HG02759 (cell line): Measurements from ENCODE around the gene PCDHGA3.
"Not testable (repeated sequence)": the region's sequence is repeated elsewhere in the genome, so short reads cannot be mapped to it uniquely, and the experiment has no call there.

Experiments
- ATAC-seq: cut with Tn5 transposase; IDR thresholded peaks from one replicate; pipeline ENCODE4 v1.9.1; 2021; ENCODE audit warnings: mild to moderate bottlenecking, moderate library complexity; ENCODE audit not compliant: unreplicated experiment

PCDHGA3 gene

DNA sequence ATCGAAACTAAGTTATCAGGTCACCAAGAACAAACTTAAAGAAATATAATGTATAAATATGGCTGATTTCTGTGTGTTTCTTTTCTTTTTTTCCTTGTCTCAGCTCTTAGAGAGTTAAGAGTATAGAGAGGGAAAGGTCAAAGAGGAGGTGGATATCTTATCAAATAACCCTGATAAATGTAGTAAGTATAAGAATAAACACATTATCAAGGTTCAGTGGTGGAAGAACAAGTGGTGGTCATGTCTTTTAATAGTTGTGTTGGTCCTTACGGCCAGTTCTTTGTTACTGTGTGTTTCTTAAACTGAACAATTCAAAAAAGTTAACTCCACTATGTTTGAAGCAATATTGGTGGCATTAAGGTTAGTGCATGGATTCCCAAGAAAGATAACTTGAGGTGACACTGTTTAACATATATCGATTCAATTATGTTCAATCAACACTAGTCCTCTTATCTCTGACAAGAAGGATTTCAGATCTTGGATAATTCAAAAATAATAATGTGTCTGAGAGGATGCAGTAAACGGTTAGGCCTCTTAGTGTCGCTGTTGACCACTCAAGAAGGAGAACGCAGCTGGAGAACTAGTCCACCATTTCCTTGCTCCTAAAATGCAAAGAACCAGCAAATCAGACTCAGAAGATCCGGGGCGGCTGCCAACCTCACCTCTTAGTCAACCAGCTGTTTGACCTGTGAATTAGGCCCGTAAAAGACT is at the start of gene PCDHGA3:
TSS of gene PCDHGA3 (plus strand) at position 588 of the 711 bp plus-strand sequence. CDS start 205 bp downstream, outside the sequence.
- no peak for ATAC-seq

DNA sequence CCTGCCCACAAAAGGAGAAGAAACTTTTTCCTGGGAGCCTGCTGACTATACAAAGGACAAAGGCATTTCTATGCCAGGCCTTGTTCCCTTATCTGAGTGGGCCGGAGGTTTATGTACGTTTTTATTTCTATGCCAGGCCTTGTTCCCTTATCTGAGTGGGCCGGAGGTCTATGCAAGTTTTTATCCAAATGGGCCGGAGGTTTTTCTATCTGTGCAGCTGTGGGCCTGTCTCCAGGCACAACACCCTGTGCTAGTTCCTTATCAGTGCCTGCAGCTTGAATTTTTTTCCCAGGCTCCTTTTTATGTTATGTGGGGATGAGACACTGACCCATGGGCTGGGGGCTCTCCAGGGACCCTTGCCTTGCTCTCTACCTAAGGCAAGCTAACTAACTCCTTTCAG is 45.3 kb upstream of the PCDHGA3 start:
- no peak for ATAC-seq

DNA sequence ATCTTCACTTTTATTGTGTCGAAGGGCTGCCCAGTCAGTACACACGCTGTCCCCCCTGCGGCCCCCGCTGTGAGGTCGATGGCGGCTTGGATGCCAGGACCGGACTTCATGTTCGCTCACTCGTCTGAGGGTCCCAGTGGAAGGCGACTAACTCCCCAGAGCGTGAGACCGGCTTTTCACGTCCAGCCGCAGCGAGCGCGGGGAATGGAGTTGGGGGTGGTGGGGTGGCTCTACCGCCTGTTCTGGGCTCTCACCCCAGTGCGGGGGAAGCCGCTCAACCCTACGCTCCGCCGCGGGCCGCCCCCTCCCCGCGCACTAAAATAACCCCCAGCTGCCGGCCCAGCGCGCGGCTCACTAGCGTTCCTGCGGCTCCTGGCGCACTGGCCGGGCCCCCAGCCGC is 39.9 kb upstream of the PCDHGA3 start, which contains the start of gene SLC25A2:
TSS of gene SLC25A2 (minus strand) at position 294 of the 400 bp plus-strand sequence. CDS start at position 110, 184 bp downstream.
- ATAC-seq = no peak

DNA sequence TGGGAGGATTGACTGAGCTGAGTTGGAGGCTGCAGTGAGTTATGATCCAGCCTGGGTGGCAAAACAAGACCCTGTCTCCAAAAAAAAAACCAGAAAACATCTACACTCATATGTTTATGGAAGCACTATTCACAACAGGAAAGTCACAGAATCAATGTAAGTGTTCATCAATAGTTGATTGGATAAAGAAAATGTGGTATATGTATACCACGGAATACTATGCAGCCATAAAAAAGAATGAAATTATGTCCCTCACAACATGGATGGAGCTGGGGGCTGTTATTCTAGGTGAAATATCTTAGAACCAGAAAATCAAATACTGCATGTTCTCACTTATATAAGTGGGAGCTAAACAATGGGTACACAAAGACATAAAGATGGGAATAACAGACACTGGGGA is 37.0 kb upstream of the PCDHGA3 start:
- no peak for ATAC-seq

DNA sequence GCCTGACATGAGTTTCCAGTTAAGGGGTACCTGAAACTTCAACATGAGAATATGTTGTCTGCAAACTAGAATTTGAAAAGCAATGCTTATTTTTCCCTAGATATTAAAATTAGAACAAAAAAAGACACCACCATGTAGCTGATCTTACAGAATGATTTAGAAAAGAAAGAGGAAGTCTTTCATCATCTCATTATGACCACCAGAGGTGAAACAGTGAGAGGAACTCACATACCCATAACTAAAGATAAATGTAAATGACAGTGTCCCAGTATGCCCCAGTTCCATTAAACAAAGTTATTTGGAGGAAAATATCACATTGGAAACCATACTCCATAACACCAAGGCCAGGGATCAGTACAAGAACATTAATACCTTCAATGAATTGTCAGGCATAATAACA is 29.9 kb upstream of the PCDHGA3 start:
- ATAC-seq = no peak

DNA sequence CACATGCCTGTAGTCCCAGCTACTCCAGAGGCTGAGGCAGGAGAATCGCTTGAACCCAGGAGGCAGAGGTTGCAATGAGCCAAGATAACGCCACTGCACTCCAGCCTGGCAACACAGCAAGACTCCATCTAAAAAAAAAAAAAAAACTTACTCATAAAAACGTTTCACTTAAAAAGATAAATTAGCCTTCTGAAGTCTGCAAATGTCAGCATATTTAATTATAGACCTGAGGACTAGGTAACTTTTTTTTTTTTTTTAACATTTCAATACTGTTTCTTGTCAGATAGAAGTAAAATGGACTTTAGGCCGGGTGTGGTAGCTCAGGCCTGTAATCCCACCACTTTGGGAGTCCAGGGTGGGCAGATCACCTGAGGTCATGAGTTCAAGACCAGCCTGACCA is 26.7 kb upstream of the PCDHGA3 start:
- ATAC-seq = not testable (repeated sequence)

DNA sequence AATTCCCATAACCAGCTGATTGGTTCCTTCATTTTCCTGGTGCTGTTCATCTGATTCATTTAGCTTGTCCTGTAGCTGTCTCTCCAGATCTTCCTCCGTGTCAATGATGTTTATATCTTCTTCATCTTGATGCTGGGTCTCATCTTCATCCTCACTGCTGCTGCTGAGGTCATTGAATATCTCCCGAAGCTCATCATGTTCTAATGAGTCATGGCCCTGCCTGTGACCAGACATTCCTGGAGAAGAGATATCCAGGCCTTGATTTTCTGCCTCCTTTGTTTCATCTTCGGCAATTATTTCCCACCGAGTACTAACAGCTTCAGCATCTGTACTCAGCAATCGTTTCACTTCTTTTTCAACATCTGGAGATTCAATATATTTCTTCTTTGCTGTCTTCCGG is 24.4 kb upstream of the PCDHGA3 start:
- no peak for ATAC-seq

DNA sequence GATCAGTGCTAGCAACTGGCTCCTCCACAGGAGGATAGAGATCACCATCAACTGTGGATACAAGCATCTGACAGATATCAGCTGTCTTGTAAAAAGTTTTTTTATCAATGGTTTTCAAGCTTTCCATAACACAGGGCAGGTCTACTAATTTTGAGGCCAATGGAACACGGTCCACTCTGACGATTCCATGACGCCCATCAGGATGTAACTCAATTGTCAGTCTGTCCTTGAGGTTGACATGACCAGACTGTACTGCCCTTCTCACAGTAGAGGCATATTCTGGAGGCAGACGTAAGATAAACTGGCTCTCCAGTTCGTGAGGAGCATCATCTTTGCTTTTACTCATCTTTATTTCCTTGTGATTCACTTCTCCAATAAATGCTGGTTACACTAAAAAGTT is 23.9 kb upstream of the PCDHGA3 start:
- no peak for ATAC-seq

DNA sequence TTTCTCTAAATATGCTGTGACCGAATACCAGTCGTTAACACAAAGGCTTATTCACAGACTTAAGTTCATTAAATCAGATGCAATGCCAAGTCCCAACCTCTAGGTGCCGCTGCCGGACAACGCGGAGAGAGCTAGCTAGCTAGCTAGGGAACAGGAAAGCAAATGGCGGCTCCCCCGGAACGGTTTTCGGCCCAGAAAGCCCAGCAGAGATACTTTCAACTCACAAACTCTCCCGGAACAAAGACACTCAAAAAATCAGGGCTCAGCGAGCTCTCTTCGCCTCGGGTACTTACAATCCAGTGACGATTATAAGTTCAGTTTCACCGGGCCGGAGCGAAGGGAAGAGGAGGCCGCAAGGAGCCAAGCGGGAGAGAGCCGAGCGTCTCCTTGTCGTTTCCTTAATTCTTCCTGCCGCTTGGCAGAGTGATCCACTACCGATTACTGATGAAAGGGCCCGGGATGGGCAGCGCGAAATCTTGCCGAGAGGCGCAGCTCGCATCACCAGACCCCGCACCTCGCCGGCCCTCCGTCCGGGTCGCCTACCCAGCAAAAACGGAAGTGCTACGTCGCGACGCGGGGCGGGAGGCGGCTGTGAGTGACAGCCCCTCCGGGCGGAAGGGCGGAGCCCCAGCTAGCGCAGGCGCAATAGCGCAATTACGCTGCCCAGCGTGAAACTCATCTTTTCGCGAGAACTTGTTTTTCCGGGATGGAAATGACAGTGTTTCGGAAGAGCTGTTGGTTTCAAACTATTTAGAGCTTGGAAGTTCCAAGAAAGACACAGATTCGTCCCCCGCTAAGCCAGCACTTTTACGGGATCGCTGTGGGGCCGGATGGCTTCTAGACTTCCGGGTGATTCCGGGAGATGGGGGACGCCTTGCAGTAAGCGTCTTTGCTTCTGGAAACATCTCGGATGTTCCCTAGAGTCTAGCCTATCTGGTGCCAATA is 23.1 kb upstream of the PCDHGA3 start, which contains the start of gene TAF7:
TSS of gene TAF7 (minus strand) at position 560 of the 945 bp plus-strand sequence. CDS start 740 bp downstream, outside the sequence.
- ATAC-seq = peak; percentile 97

DNA sequence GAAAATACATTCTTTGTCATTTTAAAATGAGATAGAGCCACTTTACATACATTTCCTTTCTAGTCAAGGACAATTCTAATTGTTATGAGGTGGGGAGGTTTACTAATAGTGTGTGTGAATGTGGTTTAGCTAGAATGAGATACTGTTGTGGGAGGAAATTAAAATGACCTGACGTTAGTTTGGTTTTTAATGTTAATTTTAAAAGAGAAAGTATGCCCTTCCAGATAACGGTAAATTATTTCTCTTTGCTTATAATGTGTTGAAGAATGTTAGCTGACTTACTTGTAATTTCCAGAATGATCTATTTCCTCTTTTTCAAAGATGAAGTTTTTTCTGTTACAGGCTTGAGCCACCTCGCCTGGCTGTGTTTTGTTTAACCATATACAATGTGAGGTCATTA is 21.4 kb upstream of the PCDHGA3 start:
- no peak for ATAC-seq

DNA sequence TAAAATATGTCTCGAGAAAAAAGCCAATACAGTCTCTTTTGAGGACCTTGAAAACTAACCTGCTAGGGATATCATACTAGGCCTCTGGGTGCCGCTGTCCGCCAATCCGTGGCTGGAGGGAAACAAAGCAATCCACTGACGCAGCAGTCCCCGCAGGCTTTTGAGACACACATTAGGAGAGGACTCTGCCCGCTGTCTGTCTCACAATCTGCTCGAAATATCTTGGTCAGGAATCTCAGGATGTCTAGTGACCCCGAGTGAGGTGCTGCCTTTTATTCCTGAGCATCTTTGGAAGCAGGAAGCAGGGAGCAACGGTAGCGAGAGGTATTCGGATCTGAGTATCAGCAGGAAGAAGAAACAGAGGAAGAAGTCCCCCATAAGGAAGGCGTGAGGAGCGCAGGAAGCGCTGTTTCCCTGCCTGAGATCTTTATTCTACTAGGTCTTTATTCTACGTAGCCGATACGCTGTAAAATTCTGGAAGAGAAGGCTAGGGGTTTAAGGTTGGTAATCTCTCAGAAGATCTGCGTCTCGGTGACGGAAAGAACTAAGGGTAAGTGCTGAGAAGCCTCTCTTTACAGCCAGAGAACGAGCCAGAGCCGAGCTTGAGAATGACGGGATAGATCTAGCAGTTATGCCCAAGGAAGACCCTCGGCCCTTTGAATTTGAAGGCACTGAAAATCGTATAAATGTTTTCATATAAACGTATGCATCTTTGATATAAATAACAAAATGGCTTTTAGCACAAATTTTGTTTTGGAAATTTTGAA is 17.4 kb upstream of the PCDHGA3 start:
- peak; percentile 96 for ATAC-seq

DNA sequence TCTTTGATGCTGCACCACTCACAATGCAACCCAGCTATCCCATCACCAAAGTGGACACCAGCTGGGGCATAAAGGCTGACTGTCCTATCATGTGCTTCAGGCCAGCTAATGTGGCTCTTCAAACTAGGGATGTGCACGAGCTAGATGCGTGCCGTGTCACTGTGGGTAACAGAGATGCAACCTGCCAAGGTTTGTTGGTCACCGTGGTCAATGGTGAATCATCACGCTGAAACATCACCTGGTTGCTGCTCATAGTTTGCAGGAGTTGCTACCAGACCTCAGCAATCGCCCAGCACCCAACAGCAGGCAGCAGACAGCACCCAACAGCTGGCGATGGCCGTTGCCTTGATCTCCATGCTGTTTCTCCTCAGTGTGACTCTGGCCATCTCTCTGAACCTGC is 15.4 kb upstream of the PCDHGA3 start:
- ATAC-seq = no peak

DNA sequence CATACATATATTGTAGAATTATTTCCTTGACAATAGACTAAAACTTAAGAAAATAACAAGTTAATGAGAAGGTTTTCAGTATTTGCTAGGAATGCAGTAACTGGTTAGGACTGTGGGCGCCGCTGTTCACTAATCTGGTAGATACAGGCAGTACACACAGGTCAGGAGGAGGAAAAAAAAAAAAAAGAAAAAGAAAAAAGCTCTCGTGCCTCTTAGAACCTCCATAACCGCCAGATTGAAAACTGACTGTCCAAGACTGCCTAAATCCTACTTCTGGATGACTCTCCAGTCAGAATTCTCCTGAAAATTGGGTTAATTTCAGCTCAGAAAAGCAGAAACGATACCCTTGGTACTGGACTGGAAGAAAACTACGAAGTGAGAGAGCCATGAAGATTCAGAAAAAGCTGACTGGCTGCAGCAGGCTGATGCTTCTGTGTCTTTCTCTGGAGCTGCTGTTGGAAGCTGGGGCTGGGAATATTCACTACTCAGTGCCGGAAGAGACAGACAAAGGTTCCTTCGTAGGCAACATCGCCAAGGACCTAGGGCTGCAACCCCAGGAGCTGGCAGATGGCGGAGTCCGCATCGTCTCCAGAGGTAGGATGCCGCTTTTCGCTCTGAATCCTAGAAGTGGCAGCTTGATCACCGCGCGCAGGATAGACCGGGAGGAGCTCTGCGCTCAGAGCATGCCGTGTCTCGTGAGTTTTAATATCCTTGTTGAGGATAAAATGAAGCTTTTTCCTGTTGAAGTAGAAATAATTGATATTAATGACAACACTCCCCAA is 13.1 kb upstream of the PCDHGA3 start, which contains the start of gene PCDHGA1:
TSS of gene PCDHGA1 (plus strand) at position 216 of the 782 bp plus-strand sequence.
- no peak for ATAC-seq

DNA sequence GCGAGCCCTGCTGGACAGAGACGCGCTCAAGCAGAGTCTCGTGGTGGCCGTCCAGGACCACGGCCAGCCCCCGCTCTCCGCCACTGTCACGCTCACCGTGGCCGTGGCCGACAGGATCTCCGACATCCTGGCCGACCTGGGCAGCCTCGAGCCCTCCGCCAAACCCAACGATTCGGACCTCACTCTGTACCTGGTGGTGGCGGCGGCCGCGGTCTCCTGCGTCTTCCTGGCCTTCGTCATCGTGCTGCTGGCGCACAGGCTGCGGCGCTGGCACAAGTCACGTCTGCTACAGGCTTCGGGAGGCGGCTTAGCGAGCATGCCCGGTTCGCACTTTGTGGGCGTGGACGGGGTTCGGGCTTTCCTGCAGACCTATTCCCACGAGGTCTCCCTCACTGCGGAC is 11.1 kb upstream of the PCDHGA3 start:
- ATAC-seq = not testable (repeated sequence)

DNA sequence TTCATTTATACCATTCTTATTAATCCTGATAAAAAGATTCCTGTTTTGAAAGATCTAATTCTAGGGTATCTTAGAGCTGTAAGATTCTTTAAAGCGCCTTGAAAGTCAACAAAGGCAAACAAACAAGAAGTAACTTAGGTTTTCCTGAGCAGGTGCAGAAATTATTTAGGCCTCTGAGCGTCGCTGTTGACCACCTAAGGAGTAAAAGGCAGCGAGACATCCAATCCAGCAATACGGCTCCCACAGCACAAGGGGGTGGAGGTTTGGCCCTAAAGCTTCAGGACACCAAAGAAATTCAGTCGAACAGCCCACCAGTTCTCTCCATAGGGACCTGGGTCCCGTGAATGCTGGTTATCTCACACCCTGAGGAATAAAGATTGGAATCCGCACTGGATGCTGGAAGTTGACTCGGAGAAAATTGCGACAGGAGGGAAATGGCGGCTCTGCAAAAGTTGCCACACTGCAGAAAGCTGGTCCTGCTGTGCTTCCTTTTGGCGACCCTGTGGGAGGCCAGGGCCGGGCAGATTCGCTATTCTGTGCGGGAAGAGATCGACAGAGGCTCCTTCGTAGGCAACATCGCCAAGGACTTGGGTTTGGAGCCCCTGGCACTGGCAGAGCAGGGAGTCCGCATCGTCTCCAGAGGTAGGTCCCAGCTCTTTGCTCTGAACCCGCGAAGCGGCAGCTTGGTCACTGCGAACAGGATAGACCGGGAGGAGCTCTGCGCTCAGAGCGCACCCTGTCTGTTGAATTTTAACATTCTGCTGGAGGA is 4.9 kb upstream of the PCDHGA3 start, which contains the start of gene PCDHGA2:
TSS of gene PCDHGA2 (plus strand) at position 223 of the 769 bp plus-strand sequence.
- peak; percentile 72 for ATAC-seq

DNA sequence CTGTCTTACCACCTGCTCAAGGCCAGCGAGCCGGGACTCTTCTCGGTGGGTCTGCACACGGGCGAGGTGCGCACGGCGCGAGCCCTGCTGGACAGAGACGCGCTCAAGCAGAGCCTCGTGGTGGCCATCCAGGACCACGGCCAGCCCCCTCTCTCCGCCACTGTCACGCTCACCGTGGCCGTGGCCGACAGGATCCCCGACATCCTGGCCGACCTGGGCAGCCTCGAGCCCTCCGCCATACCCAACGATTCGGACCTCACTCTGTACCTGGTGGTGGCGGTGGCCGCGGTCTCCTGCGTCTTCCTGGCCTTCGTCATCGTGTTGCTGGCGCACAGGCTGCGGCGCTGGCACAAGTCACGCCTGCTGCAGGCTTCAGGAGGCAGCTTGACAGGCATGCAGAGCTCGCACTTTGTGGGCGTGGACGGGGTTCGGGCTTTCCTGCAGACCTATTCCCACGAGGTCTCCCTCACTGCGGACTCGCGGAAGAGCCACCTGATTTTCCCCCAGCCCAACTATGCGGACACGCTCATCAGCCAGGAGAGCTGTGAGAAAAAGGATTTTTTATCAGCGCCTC is 2.8 kb upstream of the PCDHGA3 start:
- not testable (repeated sequence) for ATAC-seq

DNA sequence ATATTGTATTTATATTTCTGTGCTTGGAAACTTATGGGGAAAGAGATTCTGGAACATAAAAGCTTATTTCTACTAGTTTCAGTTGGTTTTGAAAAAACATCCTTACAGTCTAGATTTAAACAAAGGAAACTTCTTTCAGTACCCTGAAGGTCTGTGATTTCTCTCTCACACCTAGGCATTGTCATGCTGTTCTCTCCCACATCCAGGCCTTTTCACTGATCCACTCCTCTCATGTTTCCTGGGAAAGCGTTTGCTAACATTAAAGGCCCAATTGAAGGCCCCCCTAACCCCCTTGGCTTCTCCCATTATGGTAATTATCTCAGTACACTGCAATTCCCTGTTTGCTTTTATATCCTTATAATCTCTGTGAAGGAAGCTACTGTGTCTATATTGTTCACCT is 856 bp upstream of the PCDHGA3 start:
- no peak for ATAC-seq

DNA sequence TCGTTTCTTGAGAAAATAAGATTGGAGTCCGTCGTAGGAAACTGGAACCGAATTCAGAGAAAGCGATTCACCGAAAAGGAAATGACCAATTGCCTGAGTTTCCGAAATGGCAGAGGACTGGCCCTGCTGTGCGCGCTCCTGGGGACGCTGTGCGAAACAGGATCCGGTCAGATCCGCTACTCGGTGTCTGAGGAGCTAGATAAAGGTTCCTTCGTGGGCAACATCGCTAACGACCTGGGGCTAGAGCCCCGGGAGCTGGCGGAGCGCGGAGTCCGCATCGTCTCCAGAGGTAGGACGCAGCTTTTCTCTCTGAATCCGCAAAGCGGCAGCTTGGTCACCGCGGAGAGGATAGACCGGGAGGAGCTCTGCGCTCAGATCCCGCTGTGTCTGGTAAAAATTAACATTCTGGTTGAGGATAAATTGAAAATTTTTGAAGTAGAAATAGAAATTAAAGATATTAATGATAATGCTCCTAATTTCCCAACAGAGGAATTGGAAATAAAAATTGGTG is 379 bp downstream of the PCDHGA3 start:
- ATAC-seq = no peak

DNA sequence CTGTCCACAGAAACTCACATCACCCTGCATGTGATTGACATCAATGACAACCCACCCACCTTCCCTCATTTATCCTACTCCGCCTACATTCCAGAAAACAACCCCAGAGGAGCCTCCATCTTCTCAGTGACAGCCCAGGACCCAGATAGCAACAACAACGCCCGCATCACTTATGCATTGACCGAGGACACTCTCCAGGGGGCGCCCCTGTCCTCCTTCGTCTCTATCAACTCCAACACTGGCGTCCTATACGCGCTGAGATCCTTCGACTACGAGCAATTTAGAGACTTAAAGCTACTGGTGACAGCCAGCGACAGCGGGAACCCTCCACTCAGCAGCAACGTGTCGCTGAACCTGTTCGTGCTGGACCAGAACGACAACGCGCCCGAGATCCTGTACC is 1.7 kb downstream of the PCDHGA3 start:
- no peak for ATAC-seq
